HG03139 (cell line): Measurements from ENCODE around the gene POLK.

ENCODE experiments used
- ATAC-seq: cut with Tn5 transposase; IDR thresholded peaks from one replicate; pipeline ENCODE4 v1.9.1; 2021; ENCODE audit not compliant: unreplicated experiment

Gene POLK

GRCh38 chr5:75639535-75640311 lies 128.0 kb downstream of the POLK start:
- no peak for ATAC-seq

- no peak for ATAC-seq
Observed at GRCh38 chr5:75640395-75640794, 128.7 kb downstream of the POLK start.

- ATAC-seq = no peak
Observed at GRCh38 chr5:75640826-75641225, 129.1 kb downstream of the POLK start.

GRCh38 chr5:75648712-75649111 lies 137.0 kb downstream of the POLK start:
- ATAC-seq = no peak
